Kidney tubule cell (primary cell): Measurements from ENCODE around the gene DNASE1L2.
A peak's percentile ranks its signal among the peaks of the same experiment; 100 is the strongest.
"Not testable (repeated sequence)": the region's sequence is repeated elsewhere in the genome, so short reads cannot be mapped to it uniquely, and the experiment has no call there.

ENCODE experiments used
- DNase-seq: peaks from one replicate; pipeline ENCODE4 v3.0.0-alpha.2; 2018; ENCODE audit warnings: low spot score

Gene DNASE1L2

GRCh38 chr16:2240331-2240730, 4.1 kb downstream of the DNASE1L2 start:
- not testable (repeated sequence) for DNase-seq

GRCh38 chr16:2242598-2242997, 6.4 kb downstream of the DNASE1L2 start:
- no peak for DNase-seq

DNA sequence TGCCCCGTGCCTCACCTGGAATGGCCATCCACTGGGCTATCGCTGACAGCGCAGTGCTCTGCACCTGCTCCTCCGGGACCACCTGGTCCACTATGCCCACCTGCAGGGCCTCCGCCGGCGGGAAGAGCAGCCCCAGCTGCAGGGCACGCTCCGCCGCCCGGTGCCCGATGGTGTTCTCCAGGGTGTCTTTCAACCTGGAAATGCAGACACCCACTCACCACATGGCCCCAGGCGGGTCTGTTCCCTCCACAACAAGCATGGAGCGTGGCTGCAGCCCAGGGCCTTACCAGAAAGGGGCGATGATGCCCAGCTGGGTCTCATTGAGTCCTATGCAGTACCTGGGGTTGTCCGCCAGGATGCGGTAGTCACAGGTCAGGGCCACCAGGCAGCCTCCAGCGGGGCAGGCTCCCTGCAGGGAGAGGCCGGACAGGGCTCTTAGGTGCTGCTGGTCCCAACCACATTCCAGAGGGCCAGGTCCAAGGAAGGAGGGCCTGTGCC, 6.8 kb downstream of the DNASE1L2 start:
- DNase-seq, result no peak

GRCh38 chr16:2243781-2244180, 7.5 kb downstream of the DNASE1L2 start:
- DNase-seq, result no peak

- no peak for DNase-seq
These were observed 8.1 kb downstream of the DNASE1L2 start for GRCh38 chr16:2244301-2244700.

DNA sequence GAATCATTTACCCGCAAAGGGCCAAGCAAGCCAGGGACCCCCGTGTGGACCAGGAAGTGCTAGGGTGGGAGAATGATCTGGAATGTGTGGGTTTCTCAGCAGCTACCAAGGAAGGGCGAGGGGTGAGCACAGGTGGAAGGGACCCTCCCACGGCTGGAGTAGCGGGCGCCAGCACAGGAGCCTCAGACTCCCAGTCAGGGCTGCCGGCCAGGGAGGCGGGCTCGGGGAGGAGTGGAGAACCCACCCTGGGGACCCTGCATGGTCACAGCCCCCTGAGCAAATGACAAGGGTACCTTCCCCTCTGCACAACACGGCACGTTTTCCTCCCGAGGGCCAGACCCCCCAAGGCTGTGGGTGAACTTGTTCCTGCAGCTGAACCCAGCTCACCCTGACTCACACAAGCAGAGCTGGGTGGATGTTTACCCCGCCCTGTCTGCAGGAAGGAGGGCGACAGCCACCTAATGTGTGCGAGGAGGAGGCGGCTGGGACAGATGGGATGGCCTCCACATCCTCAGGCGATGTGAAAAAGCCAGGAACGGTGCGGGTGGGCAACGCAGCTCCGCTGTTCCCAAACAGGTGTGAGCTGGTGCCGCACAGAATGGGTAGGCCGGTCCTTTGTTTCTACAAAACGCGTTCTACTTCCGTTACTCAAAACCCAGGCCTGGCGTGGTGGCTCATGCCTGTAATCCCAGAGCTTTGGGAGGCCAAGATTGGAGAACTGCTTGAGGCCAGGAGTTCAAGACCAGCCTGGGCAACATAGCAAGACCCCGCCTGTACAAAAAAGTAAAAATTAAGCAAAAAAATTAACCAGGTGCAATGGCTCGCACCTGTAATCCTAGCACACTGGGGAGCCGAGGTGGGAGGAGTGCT, 8.9 kb downstream of the DNASE1L2 start:
- no peak for DNase-seq

DNA sequence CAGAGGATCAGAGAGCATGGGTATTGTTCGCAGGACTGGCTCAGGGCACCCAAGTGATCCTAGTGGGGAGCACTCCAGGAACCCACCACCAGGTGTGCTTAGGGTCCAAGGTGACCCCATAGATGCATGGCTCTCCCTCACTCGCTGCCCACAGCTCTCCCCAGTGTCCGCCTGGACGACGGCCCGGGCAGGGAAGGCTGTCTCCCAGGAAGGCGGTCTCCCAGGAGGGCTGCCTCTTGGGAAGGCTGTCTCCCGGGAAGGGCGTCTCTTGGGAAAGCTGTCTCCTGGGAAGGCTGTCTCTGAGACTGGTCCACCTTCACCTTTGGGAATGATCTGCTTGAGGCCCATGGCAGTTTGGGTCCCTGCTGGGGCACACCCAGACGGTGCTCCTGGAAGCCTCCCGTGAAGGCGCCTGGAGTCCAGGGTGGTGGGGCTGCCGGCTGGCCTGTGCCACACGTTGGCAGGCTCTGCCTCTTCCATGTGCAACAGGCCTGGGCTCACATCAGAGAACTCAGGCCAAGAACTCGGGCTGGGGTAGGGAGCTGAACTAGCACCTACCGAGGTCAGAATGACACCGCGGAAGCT, 10.1 kb downstream of the DNASE1L2 start:
- no peak for DNase-seq

GRCh38 chr16:2250652-2251295, 14.5 kb downstream of the DNASE1L2 start:
- peak; percentile 57 for DNase-seq

GRCh38 chr16:2251296-2252111, 15.3 kb downstream of the DNASE1L2 start, which contains the start of gene ECI1:
TSS of gene ECI1 (minus strand) at chr16:2251587. CDS start at chr16:2251566, 21 bp downstream.
- peak; percentile 97 for DNase-seq

GRCh38 chr16:2252806-2253148, 16.5 kb downstream of the DNASE1L2 start:
- DNase-seq, result peak; percentile 42

GRCh38 chr16:2253293-2253692, 17.0 kb downstream of the DNASE1L2 start:
- no peak for DNase-seq

GRCh38 chr16:2256531-2257140, 20.4 kb downstream of the DNASE1L2 start:
- no peak for DNase-seq

DNA sequence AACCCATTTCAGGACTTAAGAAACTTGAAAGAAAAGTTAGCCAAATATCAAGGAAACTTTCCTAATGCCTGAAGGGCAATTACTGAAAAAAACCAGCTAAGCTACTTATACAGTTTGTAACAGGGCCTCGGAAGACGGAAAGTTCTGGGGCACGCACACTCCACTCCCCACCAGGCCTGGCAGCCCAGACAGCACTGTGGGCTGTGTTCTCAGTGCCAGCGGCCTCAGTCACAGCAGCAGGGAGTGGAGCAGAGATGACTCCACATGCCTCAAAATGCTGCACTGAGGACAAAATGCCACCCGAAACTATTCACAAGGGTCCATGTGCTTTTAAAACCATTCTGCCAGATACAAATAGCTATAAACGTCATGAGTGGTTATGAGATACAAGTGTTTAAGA, 21.5 kb downstream of the DNASE1L2 start:
- DNase-seq, result no peak

DNA sequence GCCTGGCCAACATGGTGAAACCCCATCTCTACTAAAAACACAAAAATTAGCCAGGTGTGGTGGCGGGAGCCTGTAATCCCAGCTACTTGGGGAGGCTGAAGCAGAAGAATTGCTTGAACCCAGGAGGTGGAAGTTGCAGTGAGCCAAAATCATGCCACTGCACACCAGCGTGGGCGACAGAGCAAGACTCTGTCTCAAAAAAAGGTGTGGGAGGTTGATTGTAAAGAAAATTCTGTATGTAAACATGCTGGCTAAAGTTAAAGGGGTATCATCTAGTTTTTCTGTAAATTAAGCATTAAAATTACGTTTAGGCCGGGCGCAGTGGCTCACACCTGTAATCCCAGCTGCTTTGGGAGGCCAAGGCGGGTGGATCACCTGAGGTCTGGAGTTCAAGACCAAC, 22.3 kb downstream of the DNASE1L2 start:
- DNase-seq, result not testable (repeated sequence)

GRCh38 chr16:2260250-2260649, 24.0 kb downstream of the DNASE1L2 start:
- no peak for DNase-seq

- DNase-seq, result not testable (repeated sequence)
These were observed 26.8 kb downstream of the DNASE1L2 start for GRCh38 chr16:2263026-2263425.

GRCh38 chr16:2266887-2267286, 30.6 kb downstream of the DNASE1L2 start:
- peak; percentile 42 for DNase-seq

GRCh38 chr16:2267505-2267912, 31.3 kb downstream of the DNASE1L2 start:
- not testable (repeated sequence) for DNase-seq

- peak; percentile 96 for DNase-seq
These were observed 31.8 kb downstream of the DNASE1L2 start, which contains the start of gene RNPS1 for GRCh38 chr16:2267913-2268666. TSS of gene RNPS1 (minus strand) at chr16:2268126. CDS start at chr16:2264643, 3,483 bp downstream.

- no peak for DNase-seq
These were observed 33.8 kb downstream of the DNASE1L2 start for GRCh38 chr16:2270070-2270462.
